Fibroblast of lung (primary cell): ENCODE measurements around the gene CTPS2. TPM values are rescaled to one million over a fixed set of nuclear protein-coding genes. Genes with fewer than 3 reads are reported as not detected.

ENCODE experiments used
- DNase-seq, 2 donors: peaks; one replicate each; pipeline versions ENCODE4 v3.0.0 to v3.0.0-alpha.2; 2010; ENCODE audit warnings: low read depth in 2 of 2
- H2AFZ ChIP-seq: 2 replicates; pipeline ENCODE4 v1.5.1; 2012; ENCODE audit warnings: low read length, control low read depth, inconsistent platforms
- H3K27ac ChIP-seq: 2 replicates; pipeline ENCODE4 v1.5.1; 2011; ENCODE audit warnings: low read length, control low read depth; ENCODE audit not compliant: insufficient read depth
- H3K27me3 ChIP-seq: 2 replicates; pipeline ENCODE4 v1.5.1; 2011; ENCODE audit warnings: mild to moderate bottlenecking, low read length; ENCODE audit not compliant: control insufficient read depth, insufficient read depth
- H3K36me3 ChIP-seq: 2 replicates; pipeline ENCODE4 v1.5.1; 2011; ENCODE audit warnings: low read length; ENCODE audit not compliant: control insufficient read depth, insufficient read depth
- H3K4me1 ChIP-seq: 2 replicates; pipeline ENCODE4 v1.5.1; 2011; ENCODE audit warnings: low read length; ENCODE audit not compliant: control insufficient read depth, insufficient read depth; ENCODE audit errors: extremely low read depth
- H3K4me2 ChIP-seq: 2 replicates; pipeline ENCODE4 v1.5.1; 2011; ENCODE audit warnings: low read length, control low read depth; ENCODE audit not compliant: insufficient read depth; ENCODE audit errors: extremely low read depth
- H3K4me3 ChIP-seq, 4 experiments: fragments of 200-600 bp in 1 of 4; sonication (generic) in 1 of 4; replicated peaks in 1 of 4; 2 replicates each; pipeline ENCODE4 v1.5.1; 2011 to 2016; ENCODE audit warnings: low read length in 4 of 4, low read depth in 3 of 4, mild to moderate bottlenecking in 3 of 4, control low read depth in 2 of 4, inconsistent platforms in 1 of 4, mixed read lengths in 1 of 4; ENCODE audit not compliant: insufficient read depth in 1 of 4; ENCODE audit errors: control extremely low read depth in 1 of 4
- H3K79me2 ChIP-seq: 2 replicates; pipeline ENCODE4 v1.5.1; 2012; ENCODE audit warnings: mild to moderate bottlenecking, low read length, inconsistent platforms; ENCODE audit not compliant: control insufficient read depth, insufficient read depth
- H3K9ac ChIP-seq: 2 replicates; pipeline ENCODE4 v1.5.1; 2011; ENCODE audit warnings: mild to moderate bottlenecking, low read length, control low read depth; ENCODE audit not compliant: insufficient read depth
- H3K9me3 ChIP-seq: 2 replicates; pipeline ENCODE4 v1.5.1; 2012; ENCODE audit warnings: low read depth, low read length; ENCODE audit not compliant: control insufficient read depth, insufficient read depth
- H4K20me1 ChIP-seq: 2 replicates; pipeline ENCODE4 v1.5.1; 2011; ENCODE audit warnings: low read length; ENCODE audit not compliant: control insufficient read depth, insufficient read depth; ENCODE audit errors: extremely low read depth
- EZH2 ChIP-seq: IDR thresholded peaks from 2 replicates; pipeline ENCODE4 v1.5.1; 2012; ENCODE audit warnings: low read length, control low read depth, mild to moderate bottlenecking; ENCODE audit errors: missing control alignments
- polyA plus RNA-seq, 2 donors: library from polyadenylated mRNA; depleted of rRNA in 1 of 2; stranded (reverse) in 1 of 2; unstranded in 1 of 2; fragments of >200 nt; gene quantifications; 2 replicates each; pipeline ENCODE4 v1.2.1, GENCODE V29; 2011 to 2012; ENCODE audit warnings: missing spikeins in 1 of 2
- total RNA-seq: library from RNA; depleted of rRNA; stranded (reverse); fragments of >200 nt; gene quantifications from 2 replicates; pipeline ENCODE4 v1.2.1, GENCODE V29; 2014
- TF ChIP-seq, protein P1 (sequence below), 2 donors: IDR thresholded peaks in 1 of 2; conservative IDR thresholded peaks in 1 of 2; 1 replicate in 1 of 2; 2 replicates in 1 of 2; pipeline ENCODE4 v1.5.1; 2011 to 2012; ENCODE audit warnings: low read length in 2 of 2, control low read depth in 1 of 2, inconsistent platforms in 1 of 2, low read depth in 1 of 2, mild to moderate bottlenecking in 1 of 2

CTPS2 gene
- total and polyA plus RNA-seq, 2 donors (not counting 1 experiment from before 2014, with no cell fraction given), result 5.4 to 9.9 TPM

DNA sequence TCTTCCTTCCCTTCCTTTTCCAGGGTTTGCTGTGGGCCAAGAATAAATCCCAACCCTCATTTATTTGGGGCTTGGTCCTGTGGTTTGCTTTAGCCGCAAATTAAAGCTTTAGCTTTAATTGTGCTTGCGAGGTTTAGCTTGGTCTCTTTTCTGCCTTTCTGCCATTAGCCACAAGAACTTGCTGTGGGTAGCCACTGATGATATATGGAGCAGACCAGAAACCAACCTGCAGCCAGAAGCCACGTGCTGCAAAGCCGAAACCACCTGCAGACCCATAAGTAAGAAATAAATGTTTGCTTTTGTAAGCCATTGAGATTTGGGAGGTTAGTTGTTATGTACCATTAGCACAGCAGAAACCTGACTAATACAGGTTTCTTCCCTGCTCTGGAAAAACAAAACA, 152.3 kb downstream of the CTPS2 start:
- H3K27ac ChIP-seq, result no peak overlapping the region
- no peaks in the 10 kb centered on the region for H3K27me3 ChIP-seq
- no peak overlapping the region for H3K4me3 ChIP-seq
- no peak overlapping the region for H2AFZ ChIP-seq
- H3K79me2 ChIP-seq, result no peaks in the 10 kb centered on the region
- no peak overlapping the region for H3K9ac ChIP-seq
- no peaks in the 10 kb centered on the region for H4K20me1 ChIP-seq
- DNase-seq, result no peak
- TF ChIP-seq, protein P1, sequence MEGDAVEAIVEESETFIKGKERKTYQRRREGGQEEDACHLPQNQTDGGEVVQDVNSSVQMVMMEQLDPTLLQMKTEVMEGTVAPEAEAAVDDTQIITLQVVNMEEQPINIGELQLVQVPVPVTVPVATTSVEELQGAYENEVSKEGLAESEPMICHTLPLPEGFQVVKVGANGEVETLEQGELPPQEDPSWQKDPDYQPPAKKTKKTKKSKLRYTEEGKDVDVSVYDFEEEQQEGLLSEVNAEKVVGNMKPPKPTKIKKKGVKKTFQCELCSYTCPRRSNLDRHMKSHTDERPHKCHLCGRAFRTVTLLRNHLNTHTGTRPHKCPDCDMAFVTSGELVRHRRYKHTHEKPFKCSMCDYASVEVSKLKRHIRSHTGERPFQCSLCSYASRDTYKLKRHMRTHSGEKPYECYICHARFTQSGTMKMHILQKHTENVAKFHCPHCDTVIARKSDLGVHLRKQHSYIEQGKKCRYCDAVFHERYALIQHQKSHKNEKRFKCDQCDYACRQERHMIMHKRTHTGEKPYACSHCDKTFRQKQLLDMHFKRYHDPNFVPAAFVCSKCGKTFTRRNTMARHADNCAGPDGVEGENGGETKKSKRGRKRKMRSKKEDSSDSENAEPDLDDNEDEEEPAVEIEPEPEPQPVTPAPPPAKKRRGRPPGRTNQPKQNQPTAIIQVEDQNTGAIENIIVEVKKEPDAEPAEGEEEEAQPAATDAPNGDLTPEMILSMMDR (conservative IDR thresholded peaks at IDR 0.05 in 1 of 2, IDR thresholded peaks at IDR 0.05 in 1 of 2; ENCODE audit: low read depth in 1 of 2, low read length in 2 of 2), result no peak
- TF ChIP-seq EZH2, result no peak
- no peak overlapping the region for H3K4me2 ChIP-seq
- no peaks in the 10 kb centered on the region for H3K36me3 ChIP-seq
- H3K4me1 ChIP-seq, result no peaks in the 10 kb centered on the region
- H3K9me3 ChIP-seq, result no peaks in the 10 kb centered on the region

DNA sequence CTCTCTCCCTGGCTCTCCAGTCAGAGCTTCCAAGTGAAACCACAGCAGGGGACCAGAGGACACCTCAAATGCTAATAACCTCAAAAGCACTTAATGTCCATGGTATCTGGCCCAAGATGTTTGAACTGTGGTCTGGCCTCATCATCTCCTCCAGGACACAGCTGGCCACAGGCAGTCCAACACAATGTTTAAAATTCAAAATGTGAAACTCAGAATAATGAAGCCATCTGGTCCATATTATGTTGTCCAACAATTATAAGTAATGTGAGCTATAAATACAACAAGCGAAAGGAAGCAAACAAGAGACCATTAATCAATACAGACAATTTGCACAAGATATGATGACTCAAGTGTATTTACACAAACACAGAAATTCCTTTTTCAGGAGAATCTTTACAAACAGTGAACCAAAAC, 153.3 kb downstream of the CTPS2 start:
- Histone ChIP-seq H3K4me2 (no peak overlapping the region), H2AFZ (no peak overlapping the region), H3K27ac (no peak overlapping the region), H3K79me2 (no peaks in the 10 kb centered on the region), H3K9ac (no peak overlapping the region), H3K4me3 (no peak overlapping the region), H3K36me3 (no peaks in the 10 kb centered on the region), H3K27me3 (no peaks in the 10 kb centered on the region), H3K9me3 (no peaks in the 10 kb centered on the region), H4K20me1 (no peaks in the 10 kb centered on the region), H3K4me1 (no peaks in the 10 kb centered on the region)
- DNase-seq, result peak; percentile 31 to 71
- no peak for TF ChIP-seq EZH2
- TF ChIP-seq, protein P1 (conservative IDR thresholded peaks at IDR 0.05 in 1 of 2, IDR thresholded peaks at IDR 0.05 in 1 of 2; ENCODE audit: low read depth in 1 of 2, low read length in 2 of 2), result no peak

- DNase-seq, result no peak
- TF ChIP-seq, protein P1 (conservative IDR thresholded peaks at IDR 0.05 in 1 of 2, IDR thresholded peaks at IDR 0.05 in 1 of 2; ENCODE audit: low read depth in 1 of 2, low read length in 2 of 2), result no peak
- no peak for TF ChIP-seq EZH2
- Histone ChIP-seq H3K36me3 (no peaks in the 10 kb centered on the region), H3K9me3 (no peaks in the 10 kb centered on the region), H4K20me1 (no peaks in the 10 kb centered on the region), H3K4me2 (no peak overlapping the region), H2AFZ (no peak overlapping the region), H3K9ac (no peak overlapping the region), H3K4me3 (no peak overlapping the region), H3K79me2 (no peaks in the 10 kb centered on the region), H3K4me1 (no peaks in the 10 kb centered on the region), H3K27me3 (no peaks in the 10 kb centered on the region), H3K27ac (no peak overlapping the region)
Measured at GRCh38 chrX:16558489-16558888, 154.0 kb downstream of the CTPS2 start.
